ENCODE results near the gene PCLO. TPM values are rescaled to one million over a fixed set of nuclear protein-coding genes. Genes with fewer than 3 reads are reported as not detected.
"Not testable (repeated sequence)": the region's sequence is repeated elsewhere in the genome, so short reads cannot be mapped to it uniquely, and the experiment has no call there.

Gene PCLO
- total and polyA plus RNA-seq, 2 donors = 0.75 to 2.3 TPM

- not testable (repeated sequence) for DNase-seq (ENCODE audit: low read depth in 6 of 9, low spot score in 9 of 9); H3K4me1 ChIP-seq (ENCODE audit: control insufficient read depth in 2 of 2, insufficient read depth in 2 of 2, low read length in 2 of 2); H3K36me3 ChIP-seq (ENCODE audit: control insufficient read depth in 2 of 2, insufficient read depth in 2 of 2, low read length in 1 of 2); H3K27me3 ChIP-seq (ENCODE audit: control insufficient read depth in 2 of 2, insufficient read depth in 1 of 2, low read length in 1 of 2); H3K4me3 ChIP-seq (ENCODE audit: low read length in 2 of 2); H3K9me3 ChIP-seq (ENCODE audit: control insufficient read depth in 2 of 2, insufficient read depth in 1 of 2, low read length in 1 of 2); H3K27ac ChIP-seq (ENCODE audit: low read depth in 1 of 2, low read length in 1 of 2)
- WGBS = 95% methylated on average over 1 of the region's 1 CpG
Measured at GRCh38 chr7:83079879-83080278, 82.8 kb downstream of the PCLO start.

- H3K27me3 ChIP-seq (ENCODE audit: control insufficient read depth in 2 of 2, insufficient read depth in 1 of 2, low read length in 1 of 2) = no peaks in the 10 kb centered on the region
- 85% methylated on average over 2 of the region's 2 CpGs for WGBS
- H3K4me3 ChIP-seq (ENCODE audit: low read length in 2 of 2) = no peak overlapping the region
- no peaks in the 10 kb centered on the region for H3K9me3 ChIP-seq (ENCODE audit: control insufficient read depth in 2 of 2, insufficient read depth in 1 of 2, low read length in 1 of 2)
- no peak for DNase-seq (ENCODE audit: low read depth in 6 of 9, low spot score in 9 of 9)
- H3K36me3 ChIP-seq (ENCODE audit: control insufficient read depth in 2 of 2, insufficient read depth in 2 of 2, low read length in 1 of 2) = no peaks in the 10 kb centered on the region
- H3K27ac ChIP-seq (ENCODE audit: low read depth in 1 of 2, low read length in 1 of 2) = no peak overlapping the region
- H3K4me1 ChIP-seq (ENCODE audit: control insufficient read depth in 2 of 2, insufficient read depth in 2 of 2, low read length in 2 of 2) = no peaks in the 10 kb centered on the region
Measured at GRCh38 chr7:83077328-83077727, 85.4 kb downstream of the PCLO start.

- no peaks in the 10 kb centered on the region for H3K9me3 ChIP-seq (ENCODE audit: control insufficient read depth in 2 of 2, insufficient read depth in 1 of 2, low read length in 1 of 2)
- H3K4me3 ChIP-seq (ENCODE audit: low read length in 2 of 2) = no peak overlapping the region
- H3K27me3 ChIP-seq (ENCODE audit: control insufficient read depth in 2 of 2, insufficient read depth in 1 of 2, low read length in 1 of 2) = no peaks in the 10 kb centered on the region
- H3K27ac ChIP-seq (ENCODE audit: low read depth in 1 of 2, low read length in 1 of 2) = no peak overlapping the region
- 87% methylated on average over 2 of the region's 2 CpGs for WGBS
- no peaks in the 10 kb centered on the region for H3K4me1 ChIP-seq (ENCODE audit: control insufficient read depth in 2 of 2, insufficient read depth in 2 of 2, low read length in 2 of 2)
- H3K36me3 ChIP-seq (ENCODE audit: control insufficient read depth in 2 of 2, insufficient read depth in 2 of 2, low read length in 1 of 2) = no peaks in the 10 kb centered on the region
- no peak for DNase-seq (ENCODE audit: low read depth in 6 of 9, low spot score in 9 of 9)
Measured at GRCh38 chr7:83072576-83073517, 89.8 kb downstream of the PCLO start.

- DNase-seq (ENCODE audit: low read depth in 6 of 9, low spot score in 9 of 9) = no peak
- Histone ChIP-seq H3K27ac (ENCODE audit: low read depth in 1 of 2, low read length in 1 of 2) (no peak overlapping the region), H3K9me3 (ENCODE audit: control insufficient read depth in 2 of 2, insufficient read depth in 1 of 2, low read length in 1 of 2) (no peaks in the 10 kb centered on the region), H3K36me3 (ENCODE audit: control insufficient read depth in 2 of 2, insufficient read depth in 2 of 2, low read length in 1 of 2) (no peaks in the 10 kb centered on the region), H3K4me1 (ENCODE audit: control insufficient read depth in 2 of 2, insufficient read depth in 2 of 2, low read length in 2 of 2) (no peaks in the 10 kb centered on the region), H3K4me3 (ENCODE audit: low read length in 2 of 2) (no peak overlapping the region), H3K27me3 (ENCODE audit: control insufficient read depth in 2 of 2, insufficient read depth in 1 of 2, low read length in 1 of 2) (no peaks in the 10 kb centered on the region)
- WGBS = 58% methylated on average over 3 of the region's 3 CpGs
Measured at GRCh38 chr7:83065714-83066113, 97.0 kb downstream of the PCLO start.

- Histone ChIP-seq H3K27me3 (ENCODE audit: control insufficient read depth in 2 of 2, insufficient read depth in 1 of 2, low read length in 1 of 2) (no peaks in the 10 kb centered on the region), H3K4me3 (ENCODE audit: low read length in 2 of 2) (no peak overlapping the region), H3K36me3 (ENCODE audit: control insufficient read depth in 2 of 2, insufficient read depth in 2 of 2, low read length in 1 of 2) (no peaks in the 10 kb centered on the region), H3K4me1 (ENCODE audit: control insufficient read depth in 2 of 2, insufficient read depth in 2 of 2, low read length in 2 of 2) (no peaks in the 10 kb centered on the region), H3K9me3 (ENCODE audit: control insufficient read depth in 2 of 2, insufficient read depth in 1 of 2, low read length in 1 of 2) (no peaks in the 10 kb centered on the region), H3K27ac (ENCODE audit: low read depth in 1 of 2, low read length in 1 of 2) (no peak overlapping the region)
- no peak for DNase-seq (ENCODE audit: low read depth in 6 of 9, low spot score in 9 of 9)
Measured at GRCh38 chr7:83060218-83060617, 102.5 kb downstream of the PCLO start.

GRCh38 chr7:83058667-83059066, 104.0 kb downstream of the PCLO start:
- Histone ChIP-seq H3K9me3 (ENCODE audit: control insufficient read depth in 2 of 2, insufficient read depth in 1 of 2, low read length in 1 of 2) (no peaks in the 10 kb centered on the region), H3K4me3 (ENCODE audit: low read length in 2 of 2) (no peak overlapping the region), H3K27ac (ENCODE audit: low read depth in 1 of 2, low read length in 1 of 2) (no peak overlapping the region), H3K36me3 (ENCODE audit: control insufficient read depth in 2 of 2, insufficient read depth in 2 of 2, low read length in 1 of 2) (no peaks in the 10 kb centered on the region), H3K4me1 (ENCODE audit: control insufficient read depth in 2 of 2, insufficient read depth in 2 of 2, low read length in 2 of 2) (no peaks in the 10 kb centered on the region), H3K27me3 (ENCODE audit: control insufficient read depth in 2 of 2, insufficient read depth in 1 of 2, low read length in 1 of 2) (no peaks in the 10 kb centered on the region)
- DNase-seq (ENCODE audit: low read depth in 6 of 9, low spot score in 9 of 9) = no peak
- 84% methylated on average over 5 of the region's 5 CpGs for WGBS

GRCh38 chr7:83055197-83055596, 107.5 kb downstream of the PCLO start:
- 91% methylated on average over 2 of the region's 2 CpGs for WGBS
- no peak for DNase-seq (ENCODE audit: low read depth in 6 of 9, low spot score in 9 of 9)
- no peak overlapping the region for H3K4me3 ChIP-seq (ENCODE audit: low read length in 2 of 2)
- H3K36me3 ChIP-seq (ENCODE audit: control insufficient read depth in 2 of 2, insufficient read depth in 2 of 2, low read length in 1 of 2) = no peaks in the 10 kb centered on the region
- H3K27ac ChIP-seq (ENCODE audit: low read depth in 1 of 2, low read length in 1 of 2) = no peak overlapping the region
- no peaks in the 10 kb centered on the region for H3K4me1 ChIP-seq (ENCODE audit: control insufficient read depth in 2 of 2, insufficient read depth in 2 of 2, low read length in 2 of 2)
- no peaks in the 10 kb centered on the region for H3K27me3 ChIP-seq (ENCODE audit: control insufficient read depth in 2 of 2, insufficient read depth in 1 of 2, low read length in 1 of 2)
- H3K9me3 ChIP-seq (ENCODE audit: control insufficient read depth in 2 of 2, insufficient read depth in 1 of 2, low read length in 1 of 2) = no peaks in the 10 kb centered on the region

GRCh38 chr7:83054472-83054871, 108.2 kb downstream of the PCLO start:
- H3K4me3 ChIP-seq (ENCODE audit: low read length in 2 of 2) = no peak overlapping the region
- WGBS = 97% methylated on average over 1 of the region's 1 CpG

GRCh38 chr7:83053965-83054364, 108.7 kb downstream of the PCLO start:
- no peaks in the 10 kb centered on the region for H3K9me3 ChIP-seq (ENCODE audit: control insufficient read depth in 2 of 2, insufficient read depth in 1 of 2, low read length in 1 of 2)
- DNase-seq (ENCODE audit: low read depth in 6 of 9, low spot score in 9 of 9) = no peak
- no peaks in the 10 kb centered on the region for H3K36me3 ChIP-seq (ENCODE audit: control insufficient read depth in 2 of 2, insufficient read depth in 2 of 2, low read length in 1 of 2)
- no peaks in the 10 kb centered on the region for H3K4me1 ChIP-seq (ENCODE audit: control insufficient read depth in 2 of 2, insufficient read depth in 2 of 2, low read length in 2 of 2)
- H3K27ac ChIP-seq (ENCODE audit: low read depth in 1 of 2, low read length in 1 of 2) = no peak overlapping the region
- H3K27me3 ChIP-seq (ENCODE audit: control insufficient read depth in 2 of 2, insufficient read depth in 1 of 2, low read length in 1 of 2) = no peaks in the 10 kb centered on the region
- no peak overlapping the region for H3K4me3 ChIP-seq (ENCODE audit: low read length in 2 of 2)

More at GRCh38 chr7:83054472-83054871, 108.2 kb downstream of the PCLO start:
- no peak for DNase-seq (ENCODE audit: low read depth in 6 of 9, low spot score in 9 of 9)
- no peaks in the 10 kb centered on the region for H3K27me3 ChIP-seq (ENCODE audit: control insufficient read depth in 2 of 2, insufficient read depth in 1 of 2, low read length in 1 of 2)
- H3K36me3 ChIP-seq (ENCODE audit: control insufficient read depth in 2 of 2, insufficient read depth in 2 of 2, low read length in 1 of 2) = no peaks in the 10 kb centered on the region
- no peaks in the 10 kb centered on the region for H3K9me3 ChIP-seq (ENCODE audit: control insufficient read depth in 2 of 2, insufficient read depth in 1 of 2, low read length in 1 of 2)
- no peaks in the 10 kb centered on the region for H3K4me1 ChIP-seq (ENCODE audit: control insufficient read depth in 2 of 2, insufficient read depth in 2 of 2, low read length in 2 of 2)
- no peak overlapping the region for H3K27ac ChIP-seq (ENCODE audit: low read depth in 1 of 2, low read length in 1 of 2)
